ENCODE results near the gene DDHD1. TPM values are rescaled to one million over a fixed set of nuclear protein-coding genes. Genes with fewer than 3 reads are reported as not detected.

The DDHD1 gene
- polyA plus RNA-seq, 2 of the 4 experiments (the other 2 are of a cell fraction), result 6.2 to 12.3 TPM

GRCh38 chr14:53001787-53002378 is 151.2 kb downstream of the DDHD1 start:
- TF ChIP-seq TP53 (CRISPR knock-in tag; IDR thresholded peaks at IDR 0.05) (no peak), REST (IDR thresholded peaks at IDR 0.05) (no peak), ZNF302 (CRISPR knock-in tag; IDR thresholded peaks at IDR 0.05) (no peak), NR3C1 (IDR thresholded peaks at IDR 0.05) (no peak), CHD2 (IDR thresholded peaks at IDR 0.05; ENCODE audit: low read length, partially characterized antibody) (no peak)
- Histone ChIP-seq H3K9me3 (no peaks in the 10 kb centered on the region), H3K4me2 (no peak overlapping the region), H3K27ac (no peak overlapping the region), H3K4me1 (no peaks in the 10 kb centered on the region), H3K4me3 (no peak overlapping the region)
- POLR2A ChIA-PET, result no interaction called here
- no peak for DNase-seq (ENCODE audit: low read depth in 1 of 2, low spot score in 1 of 2)
- FAIRE-seq, result no peak
- WGBS (ENCODE audit: missing lambda C conversion rate), result 62% methylated on average over 7 of the region's 7 CpGs
- no peak for ATAC-seq
- CTCF ChIA-PET, result no interaction called here

- ATAC-seq (no peak), DNase-seq (ENCODE audit: low read depth in 1 of 2, low spot score in 1 of 2) (no peak), FAIRE-seq (no peak)
- ChIA-PET POLR2A (no interaction called here), CTCF (interaction anchor here (0.6 kb wide), 1 partner anchor 144 kb away, joined by 4 read pairs; no protein-coding TSS in a partner anchor)
- no peaks in the 10 kb centered on the region for H3K4me1 ChIP-seq
- 81% methylated on average over 6 of the region's 6 CpGs for WGBS (ENCODE audit: missing lambda C conversion rate)
- H3K4me3 ChIP-seq, result no peak overlapping the region
- H3K27ac ChIP-seq, result no peak overlapping the region
- H3K4me2 ChIP-seq, result no peak overlapping the region
- no peaks in the 10 kb centered on the region for H3K9me3 ChIP-seq
- TF ChIP-seq CHD4 (IDR thresholded peaks at IDR 0.05; ENCODE audit: borderline replicate concordance), result no peak
- no peak for TF ChIP-seq ESRRA (IDR thresholded peaks at IDR 0.05; ENCODE audit: borderline replicate concordance, low read length)
- TF ChIP-seq RFX5 (IDR thresholded peaks at IDR 0.05), result no peak
- no peak for TF ChIP-seq MAFK (IDR thresholded peaks at IDR 0.05; ENCODE audit: partially characterized antibody)
- TF ChIP-seq MYC (IDR thresholded peaks at IDR 0.05; ENCODE audit: borderline replicate concordance, low read length), result no peak
- TF ChIP-seq, protein P1, sequence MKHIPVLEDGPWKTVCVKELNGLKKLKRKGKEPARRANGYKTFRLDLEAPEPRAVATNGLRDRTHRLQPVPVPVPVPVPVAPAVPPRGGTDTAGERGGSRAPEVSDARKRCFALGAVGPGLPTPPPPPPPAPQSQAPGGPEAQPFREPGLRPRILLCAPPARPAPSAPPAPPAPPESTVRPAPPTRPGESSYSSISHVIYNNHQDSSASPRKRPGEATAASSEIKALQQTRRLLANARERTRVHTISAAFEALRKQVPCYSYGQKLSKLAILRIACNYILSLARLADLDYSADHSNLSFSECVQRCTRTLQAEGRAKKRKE (CRISPR knock-in tag; IDR thresholded peaks at IDR 0.05; ENCODE audit: low read depth), result no peak
- no peak for TF ChIP-seq FOSL2 (IDR thresholded peaks at IDR 0.05)
- TF ChIP-seq FOSL2 (CRISPR knock-in tag; IDR thresholded peaks at IDR 0.05), result no peak
- no peak for TF ChIP-seq POLR2A (IDR thresholded peaks at IDR 0.05; ENCODE audit: low read length)
- no peak for TF ChIP-seq GATA3 (IDR thresholded peaks at IDR 0.05; ENCODE audit: borderline replicate concordance)
- no peak for TF ChIP-seq TP53 (CRISPR knock-in tag; IDR thresholded peaks at IDR 0.05)
- TF ChIP-seq CHD2 (IDR thresholded peaks at IDR 0.05; ENCODE audit: low read length, partially characterized antibody), result no peak
- TF ChIP-seq, protein P2, sequence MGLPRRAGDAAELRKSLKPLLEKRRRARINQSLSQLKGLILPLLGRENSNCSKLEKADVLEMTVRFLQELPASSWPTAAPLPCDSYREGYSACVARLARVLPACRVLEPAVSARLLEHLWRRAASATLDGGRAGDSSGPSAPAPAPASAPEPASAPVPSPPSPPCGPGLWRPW (IDR thresholded peaks at IDR 0.05), result no peak
- no peak for TF ChIP-seq USF2 (IDR thresholded peaks at IDR 0.05)
Observed at GRCh38 chr14:52998376-52999015, 154.6 kb downstream of the DDHD1 start.

DNA sequence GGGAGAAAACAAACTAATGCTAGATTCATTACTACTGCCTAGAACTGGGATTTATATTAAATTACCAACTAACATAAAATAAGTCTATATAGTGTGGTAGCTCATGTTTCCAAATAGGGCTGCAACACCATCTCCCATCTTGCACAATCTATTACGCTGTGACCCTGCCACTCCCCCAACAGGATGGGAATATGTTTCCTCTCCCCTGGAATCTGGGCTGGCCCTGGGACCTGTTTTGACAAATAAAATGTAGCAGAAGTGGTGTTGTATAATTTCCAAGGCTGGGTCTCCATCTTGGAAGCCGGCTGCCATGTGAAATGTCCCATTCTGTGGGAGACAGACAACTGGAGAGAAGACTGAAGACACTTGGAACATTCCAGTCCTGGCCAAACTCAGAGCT is 156.6 kb downstream of the DDHD1 start:
- H3K27ac ChIP-seq, result no peak overlapping the region
- POLR2A ChIA-PET, result no interaction called here
- FAIRE-seq (no peak), ATAC-seq (no peak), DNase-seq (ENCODE audit: low read depth in 1 of 2, low spot score in 1 of 2) (no peak)
- no peak overlapping the region for H3K4me3 ChIP-seq
- no peaks in the 10 kb centered on the region for H3K4me1 ChIP-seq
- no peaks in the 10 kb centered on the region for H3K9me3 ChIP-seq
- H3K4me2 ChIP-seq, result no peak overlapping the region
- CTCF ChIA-PET, result no interaction called here
- WGBS (ENCODE audit: missing lambda C conversion rate), result 45% methylated on average over 2 of the region's 2 CpGs
- TF ChIP-seq FOSB (CRISPR knock-in tag; IDR thresholded peaks at IDR 0.05) (no peak), RAD21 (conservative IDR thresholded peaks at IDR 0.05 in 1 of 2, IDR thresholded peaks at IDR 0.05 in 1 of 2) (no peak), ESRRA (IDR thresholded peaks at IDR 0.05; ENCODE audit: borderline replicate concordance, low read length) (no peak), CEBPB (IDR thresholded peaks at IDR 0.05) (no peak), POLR2AphosphoS2 (conservative IDR thresholded peaks at IDR 0.05; ENCODE audit: low read length) (no peak), POLR2A (IDR thresholded peaks at IDR 0.05; ENCODE audit: low read length) (no peak), HOXB5 (CRISPR knock-in tag; IDR thresholded peaks at IDR 0.05) (no peak), GATA3 (IDR thresholded peaks at IDR 0.05; ENCODE audit: borderline replicate concordance) (no peak), E2F6 (IDR thresholded peaks at IDR 0.05; ENCODE audit: borderline replicate concordance, low read depth) (no peak)
- TF ChIP-seq, protein P3, sequence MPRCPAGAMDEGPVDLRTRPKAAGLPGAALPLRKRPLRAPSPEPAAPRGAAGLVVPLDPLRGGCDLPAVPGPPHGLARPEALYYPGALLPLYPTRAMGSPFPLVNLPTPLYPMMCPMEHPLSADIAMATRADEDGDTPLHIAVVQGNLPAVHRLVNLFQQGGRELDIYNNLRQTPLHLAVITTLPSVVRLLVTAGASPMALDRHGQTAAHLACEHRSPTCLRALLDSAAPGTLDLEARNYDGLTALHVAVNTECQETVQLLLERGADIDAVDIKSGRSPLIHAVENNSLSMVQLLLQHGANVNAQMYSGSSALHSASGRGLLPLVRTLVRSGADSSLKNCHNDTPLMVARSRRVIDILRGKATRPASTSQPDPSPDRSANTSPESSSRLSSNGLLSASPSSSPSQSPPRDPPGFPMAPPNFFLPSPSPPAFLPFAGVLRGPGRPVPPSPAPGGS (IDR thresholded peaks at IDR 0.05), result no peak
- TF ChIP-seq, protein P4, sequence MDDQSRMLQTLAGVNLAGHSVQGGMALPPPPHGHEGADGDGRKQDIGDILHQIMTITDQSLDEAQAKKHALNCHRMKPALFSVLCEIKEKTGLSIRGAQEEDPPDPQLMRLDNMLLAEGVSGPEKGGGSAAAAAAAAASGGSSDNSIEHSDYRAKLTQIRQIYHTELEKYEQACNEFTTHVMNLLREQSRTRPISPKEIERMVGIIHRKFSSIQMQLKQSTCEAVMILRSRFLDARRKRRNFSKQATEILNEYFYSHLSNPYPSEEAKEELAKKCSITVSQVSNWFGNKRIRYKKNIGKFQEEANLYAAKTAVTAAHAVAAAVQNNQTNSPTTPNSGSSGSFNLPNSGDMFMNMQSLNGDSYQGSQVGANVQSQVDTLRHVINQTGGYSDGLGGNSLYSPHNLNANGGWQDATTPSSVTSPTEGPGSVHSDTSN (IDR thresholded peaks at IDR 0.05), result no peak

All from A549 (cell line).